ENCODE data around the gene OR2T5. TPM values are rescaled to one million over a fixed set of nuclear protein-coding genes. Genes with fewer than 3 reads are reported as not detected.

Gene OR2T5
- not detected in 2 replicates for total RNA-seq

GRCh38 chr1:248488289-248488688 is at the start of gene OR2T5:
Gene OR2T5 (plus strand): TSS chr1:248488589. CDS start chr1:248488589, 0 bp downstream.

GRCh38 chr1:248445399-248445798 is 43.0 kb upstream of the OR2T5 start, which contains the start of gene OR2T2:
Gene OR2T2 (plus strand): TSS chr1:248445637. CDS start chr1:248452798, 7,161 bp downstream.

GRCh38 chr1:248473051-248473450 is 15.3 kb upstream of the OR2T5 start, which contains the start of gene OR2T3:
Gene OR2T3 (plus strand): TSS chr1:248473351. CDS start chr1:248473351, 0 bp downstream.

GRCh38 chr1:248507773-248508172 is 19.4 kb downstream of the OR2T5 start, which contains the start of gene OR2G6:
Gene OR2G6 (plus strand): TSS chr1:248508073. CDS start chr1:248521647, 13,574 bp downstream.

Other genes with a start within 250 kb of the OR2T5 start
- not detected in 2 replicates for gene OR2T33, start 210.6 kb upstream of the OR2T5 start, total RNA-seq
- not detected in 2 replicates for gene OR2T12, start 185.2 kb upstream of the OR2T5 start, total RNA-seq
- gene OR2M7, start 164.0 kb upstream of the OR2T5 start, total RNA-seq = not detected in 2 replicates
- gene OR14C36, start 139.8 kb upstream of the OR2T5 start, total RNA-seq = not detected in 2 replicates
- gene OR2T4, start 126.9 kb upstream of the OR2T5 start, total RNA-seq = not detected in 2 replicates
- gene OR2T6, start 112.8 kb upstream of the OR2T5 start, total RNA-seq = not detected in 2 replicates
- gene OR2T1, start 85.5 kb upstream of the OR2T5 start, total RNA-seq = not detected in 2 replicates
- not detected in 2 replicates for gene OR2T2, start 43.0 kb upstream of the OR2T5 start, total RNA-seq
- not detected in 2 replicates for gene OR2T3, start 15.2 kb upstream of the OR2T5 start, total RNA-seq
- gene OR2G6, start 19.5 kb downstream of the OR2T5 start, total RNA-seq = not detected in 2 replicates
- gene OR2T29, start 74.2 kb downstream of the OR2T5 start, total RNA-seq = not detected in 2 replicates
- not detected in 2 replicates for gene OR2T34, start 86.2 kb downstream of the OR2T5 start, total RNA-seq
- gene OR2T10, start 109.1 kb downstream of the OR2T5 start, total RNA-seq = not detected in 2 replicates
- not detected in 2 replicates for gene OR2T11, start 146.5 kb downstream of the OR2T5 start, total RNA-seq
- gene OR2T35, start 156.7 kb downstream of the OR2T5 start, total RNA-seq = not detected in 2 replicates
- gene OR2T27, start 166.9 kb downstream of the OR2T5 start, total RNA-seq = not detected in 2 replicates
- not detected in 2 replicates for gene OR14I1, start 214.2 kb downstream of the OR2T5 start, total RNA-seq

Measured in pericardium fibroblast (primary cell).